ENCODE results near the gene MCOLN2. TPM values are rescaled to one million over a fixed set of nuclear protein-coding genes. Genes with fewer than 3 reads are reported as not detected.

The MCOLN2 gene
- total RNA-seq, 1 donor = 1.8 TPM

DNA sequence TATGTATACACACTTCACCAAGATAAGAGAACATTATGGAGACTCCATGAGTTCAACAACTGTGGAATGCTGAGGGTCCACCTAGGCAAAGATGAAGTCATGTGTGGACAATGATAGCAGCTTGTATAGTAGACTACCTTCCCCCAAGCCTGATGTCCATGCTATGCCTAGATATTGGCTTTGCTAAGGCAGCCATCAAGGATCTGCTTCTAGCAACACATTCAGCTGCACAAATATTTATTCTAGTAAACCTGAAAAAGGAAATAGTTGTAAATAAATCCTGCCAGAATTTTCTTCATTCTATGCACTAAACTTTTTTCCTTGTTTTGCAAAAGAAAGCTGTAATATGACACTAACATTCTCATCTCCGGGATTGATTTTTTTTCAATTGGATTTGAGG, 96.9 kb downstream of the MCOLN2 start:
- Histone ChIP-seq H3K79me2 (ENCODE audit: insufficient read depth, low read length) (no peaks in the 10 kb centered on the region), H3K9me3 (ENCODE audit: low read depth, low read length) (no peaks in the 10 kb centered on the region), H4K20me1 (ENCODE audit: insufficient read depth, low read length) (no peaks in the 10 kb centered on the region), H3K36me3 (ENCODE audit: insufficient read depth, low read length) (no peaks in the 10 kb centered on the region), H3K4me1 (ENCODE audit: insufficient read depth, low read length) (no peaks in the 10 kb centered on the region), H3K4me2 (ENCODE audit: insufficient read depth, low read length) (no peak overlapping the region), H3K4me3 (ENCODE audit: insufficient read depth, low read length) (no peak overlapping the region), H3K27ac (ENCODE audit: low read depth, low read length) (no peak overlapping the region), H3K27me3 (ENCODE audit: insufficient read depth, low read length) (peaks cover 23% of the 10 kb centered on the region), H2AFZ (ENCODE audit: low read length) (no peak overlapping the region)
- DNase-seq (ENCODE audit: insufficient read length, low spot score, missing footprints) = no peak
- TF ChIP-seq, protein P1, sequence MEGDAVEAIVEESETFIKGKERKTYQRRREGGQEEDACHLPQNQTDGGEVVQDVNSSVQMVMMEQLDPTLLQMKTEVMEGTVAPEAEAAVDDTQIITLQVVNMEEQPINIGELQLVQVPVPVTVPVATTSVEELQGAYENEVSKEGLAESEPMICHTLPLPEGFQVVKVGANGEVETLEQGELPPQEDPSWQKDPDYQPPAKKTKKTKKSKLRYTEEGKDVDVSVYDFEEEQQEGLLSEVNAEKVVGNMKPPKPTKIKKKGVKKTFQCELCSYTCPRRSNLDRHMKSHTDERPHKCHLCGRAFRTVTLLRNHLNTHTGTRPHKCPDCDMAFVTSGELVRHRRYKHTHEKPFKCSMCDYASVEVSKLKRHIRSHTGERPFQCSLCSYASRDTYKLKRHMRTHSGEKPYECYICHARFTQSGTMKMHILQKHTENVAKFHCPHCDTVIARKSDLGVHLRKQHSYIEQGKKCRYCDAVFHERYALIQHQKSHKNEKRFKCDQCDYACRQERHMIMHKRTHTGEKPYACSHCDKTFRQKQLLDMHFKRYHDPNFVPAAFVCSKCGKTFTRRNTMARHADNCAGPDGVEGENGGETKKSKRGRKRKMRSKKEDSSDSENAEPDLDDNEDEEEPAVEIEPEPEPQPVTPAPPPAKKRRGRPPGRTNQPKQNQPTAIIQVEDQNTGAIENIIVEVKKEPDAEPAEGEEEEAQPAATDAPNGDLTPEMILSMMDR (IDR thresholded peaks at IDR 0.05; ENCODE audit: extremely low read depth, low read depth, low read length) = no peak

DNA sequence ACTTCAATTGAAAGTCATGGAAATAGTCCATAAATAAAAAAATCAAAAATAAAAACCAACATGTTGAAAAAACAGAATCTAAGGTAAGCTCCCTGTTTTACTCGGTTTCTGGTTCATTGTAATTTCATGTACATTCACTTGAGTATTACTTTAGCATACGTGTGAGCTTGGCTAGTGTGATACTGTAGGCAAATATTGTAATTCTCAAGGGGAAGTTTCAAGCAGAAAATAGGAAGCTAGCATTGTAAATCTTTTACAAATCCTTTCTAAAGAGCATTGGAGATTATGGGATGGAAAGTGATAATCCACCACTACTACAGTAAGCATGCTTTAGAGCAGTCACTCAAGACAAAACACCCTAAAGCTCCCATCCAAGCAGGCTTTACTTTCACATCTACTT, 100.6 kb downstream of the MCOLN2 start:
- Histone ChIP-seq H4K20me1 (ENCODE audit: insufficient read depth, low read length) (no peaks in the 10 kb centered on the region), H2AFZ (ENCODE audit: low read length) (no peak overlapping the region), H3K27me3 (ENCODE audit: insufficient read depth, low read length) (peaks cover 51% of the 10 kb centered on the region), H3K79me2 (ENCODE audit: insufficient read depth, low read length) (no peaks in the 10 kb centered on the region), H3K4me1 (ENCODE audit: insufficient read depth, low read length) (no peaks in the 10 kb centered on the region), H3K4me3 (ENCODE audit: insufficient read depth, low read length) (no peak overlapping the region), H3K9me3 (ENCODE audit: low read depth, low read length) (no peaks in the 10 kb centered on the region), H3K4me2 (ENCODE audit: insufficient read depth, low read length) (no peak overlapping the region), H3K27ac (ENCODE audit: low read depth, low read length) (no peak overlapping the region), H3K36me3 (ENCODE audit: insufficient read depth, low read length) (no peaks in the 10 kb centered on the region)
- TF ChIP-seq, protein P1 (IDR thresholded peaks at IDR 0.05; ENCODE audit: extremely low read depth, low read depth, low read length) = no peak
- DNase-seq (ENCODE audit: insufficient read length, low spot score, missing footprints) = no peak

DNA sequence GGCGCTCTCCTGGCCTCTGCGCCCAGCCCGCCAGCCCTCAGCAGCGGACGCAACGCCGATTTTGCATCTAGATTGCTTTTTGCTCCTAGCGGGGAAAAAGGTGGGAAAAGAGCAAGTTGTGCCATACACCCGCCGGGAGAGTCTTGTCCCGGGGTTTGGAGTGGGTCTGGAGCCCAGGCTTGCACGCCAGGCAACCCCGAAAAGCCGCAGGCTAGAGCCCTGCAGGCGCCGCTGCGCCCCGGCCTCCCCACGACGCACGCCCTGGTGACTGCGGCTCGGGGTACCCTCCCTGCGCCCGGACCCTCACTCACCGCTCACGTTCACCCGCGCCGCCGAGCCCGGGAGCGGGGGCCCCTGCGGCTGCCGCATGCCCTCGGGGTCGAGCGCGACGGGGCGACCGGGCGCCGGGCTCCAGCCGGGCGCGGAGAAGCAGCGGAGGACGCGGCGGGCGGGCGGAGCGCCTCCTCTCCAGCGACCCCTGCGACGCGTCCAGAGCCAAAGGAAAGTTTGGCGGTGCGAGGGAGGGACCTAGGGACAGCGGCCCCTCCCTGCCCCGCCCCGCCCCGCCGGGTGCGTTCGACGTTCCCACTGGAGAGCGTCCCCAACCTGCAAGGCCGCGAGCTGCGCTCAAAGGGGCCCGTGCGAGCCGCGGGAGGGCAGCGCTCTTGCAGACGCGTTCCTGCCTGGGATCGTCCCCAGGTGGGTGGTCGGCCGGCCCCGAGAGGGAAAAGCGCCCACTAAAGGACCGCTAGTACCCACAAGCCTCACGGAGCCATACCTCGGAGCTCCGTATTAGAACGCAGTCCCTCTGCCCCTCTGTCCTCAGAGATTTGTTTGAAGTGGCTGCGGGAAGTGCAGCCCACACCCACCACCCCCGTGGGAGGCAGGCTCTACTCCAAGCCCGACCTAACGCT, 104.0 kb downstream of the MCOLN2 start, which contains the start of gene LPAR3:
LPAR3 (minus strand) TSS at position 502 of the 914 bp plus-strand sequence. CDS start 27,086 bp downstream, outside the sequence.
- Histone ChIP-seq H3K4me2 (ENCODE audit: insufficient read depth, low read length) (peak within 1 kb of the TSS; percentile 58), H3K27ac (ENCODE audit: low read depth, low read length) (no peak within 1 kb of the TSS), H3K27me3 (ENCODE audit: insufficient read depth, low read length) (peaks cover 45% of the 10 kb centered on the region), H3K4me1 (ENCODE audit: insufficient read depth, low read length) (no peaks in the 10 kb centered on the region), H4K20me1 (ENCODE audit: insufficient read depth, low read length) (no peaks in the 10 kb centered on the region), H3K4me3 (ENCODE audit: insufficient read depth, low read length) (peak within 1 kb of the TSS; percentile 44), H2AFZ (ENCODE audit: low read length) (peak within 1 kb of the TSS; percentile 35), H3K79me2 (ENCODE audit: insufficient read depth, low read length) (no peaks in the 10 kb centered on the region), H3K36me3 (ENCODE audit: insufficient read depth, low read length) (no peaks in the 10 kb centered on the region), H3K9me3 (ENCODE audit: low read depth, low read length) (no peaks in the 10 kb centered on the region)
- TF ChIP-seq, protein P1 (IDR thresholded peaks at IDR 0.05; ENCODE audit: extremely low read depth, low read depth, low read length) = no peak
- peak; percentile 69 for DNase-seq (ENCODE audit: insufficient read length, low spot score, missing footprints)

DNA sequence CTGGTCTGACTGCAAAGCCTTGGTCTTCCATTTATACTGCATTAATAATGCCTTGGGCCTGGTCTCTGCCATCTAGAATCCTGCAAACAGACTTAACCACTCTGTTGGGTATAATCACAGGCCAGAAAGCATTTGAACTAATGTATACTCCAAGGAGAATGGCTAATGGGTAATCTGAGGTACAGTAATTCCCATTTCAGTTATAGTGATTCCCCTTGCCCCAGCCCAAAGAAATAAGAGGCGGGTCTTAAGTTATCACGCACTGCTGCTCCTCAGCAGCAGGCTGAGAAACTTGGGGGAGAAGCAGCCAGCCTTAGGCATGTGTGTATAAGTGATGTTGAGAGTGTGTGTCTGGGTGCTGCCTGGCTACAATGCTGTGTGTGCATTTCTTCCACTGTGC, 106.3 kb downstream of the MCOLN2 start:
- H3K79me2 ChIP-seq (ENCODE audit: insufficient read depth, low read length) = no peaks in the 10 kb centered on the region
- H3K36me3 ChIP-seq (ENCODE audit: insufficient read depth, low read length) = no peaks in the 10 kb centered on the region

More for the DNA sequence above, 106.3 kb downstream of the MCOLN2 start:
- H3K4me1 ChIP-seq (ENCODE audit: insufficient read depth, low read length) = no peaks in the 10 kb centered on the region
- no peak overlapping the region for H3K4me2 ChIP-seq (ENCODE audit: insufficient read depth, low read length)
- H3K9me3 ChIP-seq (ENCODE audit: low read depth, low read length) = no peaks in the 10 kb centered on the region
- no peak for DNase-seq (ENCODE audit: insufficient read length, low spot score, missing footprints)
- no peak overlapping the region for H3K4me3 ChIP-seq (ENCODE audit: insufficient read depth, low read length)
- no peak overlapping the region for H3K27ac ChIP-seq (ENCODE audit: low read depth, low read length)
- TF ChIP-seq, protein P1 (IDR thresholded peaks at IDR 0.05; ENCODE audit: extremely low read depth, low read depth, low read length) = no peak
- H2AFZ ChIP-seq (ENCODE audit: low read length) = no peak overlapping the region
- peaks cover 34% of the 10 kb centered on the region for H3K27me3 ChIP-seq (ENCODE audit: insufficient read depth, low read length)
- H4K20me1 ChIP-seq (ENCODE audit: insufficient read depth, low read length) = no peaks in the 10 kb centered on the region

Measured in osteoblast (primary cell).